Neural progenitor cell (in vitro differentiated cells): ENCODE data around the gene NES.

Source experiments
- CTCF ChIP-seq: fragments of 200-600 bp; sonication (generic); IDR thresholded peaks from 2 replicates; pipeline ENCODE4 v1.5.1; 2017; ENCODE audit warnings: antibody characterized with exemption, mild to moderate bottlenecking
- EZH2 ChIP-seq: fragments of 200-600 bp; sonication (generic); IDR thresholded peaks from 2 replicates; pipeline ENCODE4 v1.6.1; 2017; ENCODE audit warnings: antibody characterized with exemption, mild to moderate bottlenecking, moderate library complexity
- EZH2phosphoT487 ChIP-seq: fragments of 200-600 bp; sonication (generic); IDR thresholded peaks from 2 replicates; pipeline ENCODE4 v1.6.1; 2017; ENCODE audit warnings: antibody characterized with exemption

- TF ChIP-seq CTCF, result peak; percentile 83
- TF ChIP-seq EZH2, result no peak
- no peak for TF ChIP-seq EZH2phosphoT487
Observed at GRCh38 chr1:156627313-156627880, 49.8 kb downstream of the NES start.
